OCI-LY1 (cell line): ENCODE data around the gene SIRT1.

Source experiments
- CTCF ChIP-seq: fragments of 200-600 bp; sonication (generic), shearing (Covaris generic); IDR thresholded peaks from 2 replicates; pipeline ENCODE4 v1.5.1; 2017; ENCODE audit warnings: mild to moderate bottlenecking, antibody characterized with exemption, low read length, moderate library complexity, mixed read lengths
- EZH2 ChIP-seq: fragments of 200-600 bp; sonication (generic), shearing (Covaris generic); IDR thresholded peaks from 2 replicates; pipeline ENCODE4 v1.8.0; 2017; ENCODE audit warnings: borderline replicate concordance, mixed run types, mild to moderate bottlenecking, antibody characterized with exemption, low read length, moderate library complexity, mixed read lengths

GRCh38 chr10:67955614-67956013, 71.2 kb downstream of the SIRT1 start:
- TF ChIP-seq CTCF (no peak), EZH2 (no peak)
